Ascending aorta (tissue), 2 donors: Measurements from ENCODE around the gene MAN1A2. TPM values are rescaled to one million over a fixed set of nuclear protein-coding genes. Genes with fewer than 3 reads are reported as not detected.
"Not testable (repeated sequence)": the region's sequence is repeated elsewhere in the genome, so short reads cannot be mapped to it uniquely, and the experiment has no call there.

ENCODE experiments used
- DNase-seq, 2 donors: peaks; one replicate each; pipeline ENCODE4 v3.0.0-alpha.2; 2019; ENCODE audit warnings: low spot score in 2 of 2
- H3K27ac ChIP-seq, 2 donors: fragments of 200-600 bp; sonication (generic); one replicate each; pipeline ENCODE4 v1.5.1; 2016 to 2017; ENCODE audit warnings: mild to moderate bottlenecking in 1 of 2
- H3K27me3 ChIP-seq: fragments of 200-600 bp; sonication (generic); one replicate; pipeline ENCODE4 v1.5.1; 2017
- H3K36me3 ChIP-seq, 2 donors: fragments of 200-600 bp; sonication (generic); one replicate each; pipeline ENCODE4 v1.5.1; 2016
- H3K4me1 ChIP-seq, 2 donors: fragments of 200-600 bp; sonication (generic); one replicate each; pipeline ENCODE4 v1.5.1; 2016 to 2017; ENCODE audit warnings: mild to moderate bottlenecking in 1 of 2
- H3K4me3 ChIP-seq, 2 donors: fragments of 200-600 bp; sonication (generic); one replicate each; pipeline ENCODE4 v1.5.1; 2016 to 2017; ENCODE audit warnings: mild to moderate bottlenecking in 1 of 2
- H3K9me3 ChIP-seq, 2 donors: fragments of 200-600 bp; sonication (generic); one replicate each; pipeline ENCODE4 v1.5.1; 2016
- CTCF ChIP-seq, 3 experiments: fragments of 200-600 bp in 2 of 3; fragments of 450-650 bp in 1 of 3; sonication (generic) in 2 of 3; IDR thresholded peaks; one replicate each; pipeline ENCODE4 v1.5.1; 2016 to 2019; ENCODE audit warnings: antibody characterized with exemption in 3 of 3, mild to moderate bottlenecking in 1 of 3, moderate library complexity in 1 of 3
- intact Hi-C: fragments of 100-400 bp; cut with DNase I; formaldehyde crosslinking; loops from one replicate; pipeline ENCODE4 v1.15.1; 2023
- total RNA-seq: library from RNA; depleted of rRNA; stranded (reverse); fragments of >200 nt; gene quantifications from one replicate; pipeline ENCODE4 v1.1.0, GENCODE V29; 2016

MAN1A2 gene
- total RNA-seq, 1 donor from 2014 or later: 25.4 TPM

DNA sequence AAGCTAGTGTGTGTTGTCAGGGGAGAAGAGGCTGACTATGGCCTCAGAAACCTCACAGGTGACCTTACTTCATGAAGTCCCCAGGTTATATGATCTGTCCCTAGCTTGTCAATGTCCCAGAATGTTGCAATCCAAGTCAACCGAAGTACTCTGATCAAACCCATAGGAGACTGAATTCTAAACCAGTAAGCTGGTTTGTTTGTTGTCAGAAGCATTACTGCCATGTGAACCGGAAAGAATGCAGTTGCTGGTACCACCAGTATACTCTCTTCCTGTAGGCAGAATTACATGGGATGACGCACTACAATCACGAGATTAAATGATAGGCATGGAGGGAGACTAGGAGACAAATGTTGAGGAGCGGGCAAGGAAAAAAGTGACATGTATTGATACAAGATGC lies 26.1 kb upstream of the MAN1A2 start:
- H3K4me3 ChIP-seq: no peak overlapping the region
- no peak for DNase-seq
- no peaks in the 10 kb centered on the region for H3K9me3 ChIP-seq
- no peaks in the 10 kb centered on the region for H3K27me3 ChIP-seq
- H3K27ac ChIP-seq: no peak overlapping the region
- intact Hi-C loops: no loop called here
- no peaks in the 10 kb centered on the region for H3K4me1 ChIP-seq
- TF ChIP-seq CTCF (IDR thresholded peaks at IDR 0.05): no peak
- H3K36me3 ChIP-seq: no peaks in the 10 kb centered on the region

DNA sequence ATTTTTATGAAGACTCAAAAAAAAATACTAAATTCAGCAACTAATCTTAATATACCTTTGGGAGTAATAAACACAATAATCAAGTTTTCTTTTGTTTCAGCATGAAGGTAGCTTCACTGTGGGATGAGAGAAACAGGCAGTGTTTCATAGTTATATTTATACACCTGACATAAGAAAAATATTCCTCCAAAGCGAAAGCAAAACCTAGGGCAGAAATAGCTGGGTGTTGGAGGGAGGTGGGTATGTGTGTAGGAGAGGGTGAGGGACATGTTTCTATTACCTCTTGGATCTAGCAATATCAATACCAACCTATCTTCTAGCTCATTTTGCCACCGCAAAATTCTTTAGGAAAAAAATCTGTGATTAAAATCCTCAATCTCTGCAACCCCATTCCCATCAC lies 24.9 kb upstream of the MAN1A2 start:
- H3K27me3 ChIP-seq: no peaks in the 10 kb centered on the region
- H3K36me3 ChIP-seq: no peaks in the 10 kb centered on the region
- no peaks in the 10 kb centered on the region for H3K9me3 ChIP-seq
- intact Hi-C loops: no loop called here
- H3K4me3 ChIP-seq: no peak overlapping the region
- no peaks in the 10 kb centered on the region for H3K4me1 ChIP-seq
- no peak for DNase-seq
- no peak overlapping the region for H3K27ac ChIP-seq
- TF ChIP-seq CTCF (IDR thresholded peaks at IDR 0.05): no peak

GRCh38 chr1:117346206-117346928 lies 20.9 kb upstream of the MAN1A2 start:
- Histone ChIP-seq H3K27me3 (no peaks in the 10 kb centered on the region), H3K27ac (no peak overlapping the region), H3K4me3 (no peak overlapping the region), H3K4me1 (no peaks in the 10 kb centered on the region), H3K9me3 (no peaks in the 10 kb centered on the region), H3K36me3 (no peaks in the 10 kb centered on the region)
- intact Hi-C loops: no loop called here
- no peak for DNase-seq
- no peak for TF ChIP-seq CTCF (IDR thresholded peaks at IDR 0.05)

DNA sequence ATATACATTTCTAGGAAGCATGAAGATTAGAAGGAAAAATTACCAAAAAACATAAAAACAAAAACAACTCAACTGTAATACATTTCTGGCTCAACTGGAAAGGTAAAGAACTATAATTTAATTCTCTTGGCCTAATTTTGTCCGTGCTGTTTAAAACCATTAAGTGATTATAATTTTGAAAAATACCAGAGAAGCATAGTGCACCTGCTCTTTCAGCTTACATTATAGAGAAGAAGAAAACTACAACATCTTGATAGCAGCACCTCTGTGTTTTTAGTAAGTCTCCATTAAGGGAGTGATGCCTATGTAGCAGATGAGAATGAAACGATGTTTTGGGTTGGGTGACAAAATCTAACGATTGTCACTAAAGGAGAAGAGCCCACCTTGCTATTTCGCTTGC lies 19.3 kb upstream of the MAN1A2 start:
- Histone ChIP-seq H3K9me3 (no peaks in the 10 kb centered on the region), H3K4me1 (no peaks in the 10 kb centered on the region), H3K36me3 (no peaks in the 10 kb centered on the region), H3K4me3 (no peak overlapping the region), H3K27me3 (no peaks in the 10 kb centered on the region), H3K27ac (no peak overlapping the region)
- intact Hi-C loops: no loop called here
- DNase-seq: no peak
- TF ChIP-seq CTCF (IDR thresholded peaks at IDR 0.05): no peak

DNA sequence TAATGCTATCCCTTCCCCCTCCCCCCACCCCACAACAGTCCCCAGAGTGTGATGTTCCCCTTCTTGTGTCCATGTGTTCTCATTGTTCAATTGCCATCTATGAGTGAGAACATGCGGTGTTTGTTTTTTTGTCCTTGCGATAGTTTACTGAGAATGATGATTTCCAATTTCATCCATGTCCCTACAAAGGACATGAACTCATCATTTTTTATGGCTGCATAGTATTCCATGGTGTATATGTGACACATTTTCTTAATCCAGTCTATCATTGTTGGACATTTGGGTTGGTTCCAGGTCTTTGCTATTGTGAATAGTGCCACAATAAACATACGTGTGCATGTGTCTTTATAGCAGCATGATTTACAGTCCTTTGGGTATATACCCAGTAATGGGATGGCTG lies 14.6 kb upstream of the MAN1A2 start:
- H3K27me3 ChIP-seq, DNase-seq, H3K4me3 ChIP-seq, H3K27ac ChIP-seq, H3K4me1 ChIP-seq, H3K9me3 ChIP-seq, H3K36me3 ChIP-seq, intact Hi-C loops: not testable (repeated sequence)

DNA sequence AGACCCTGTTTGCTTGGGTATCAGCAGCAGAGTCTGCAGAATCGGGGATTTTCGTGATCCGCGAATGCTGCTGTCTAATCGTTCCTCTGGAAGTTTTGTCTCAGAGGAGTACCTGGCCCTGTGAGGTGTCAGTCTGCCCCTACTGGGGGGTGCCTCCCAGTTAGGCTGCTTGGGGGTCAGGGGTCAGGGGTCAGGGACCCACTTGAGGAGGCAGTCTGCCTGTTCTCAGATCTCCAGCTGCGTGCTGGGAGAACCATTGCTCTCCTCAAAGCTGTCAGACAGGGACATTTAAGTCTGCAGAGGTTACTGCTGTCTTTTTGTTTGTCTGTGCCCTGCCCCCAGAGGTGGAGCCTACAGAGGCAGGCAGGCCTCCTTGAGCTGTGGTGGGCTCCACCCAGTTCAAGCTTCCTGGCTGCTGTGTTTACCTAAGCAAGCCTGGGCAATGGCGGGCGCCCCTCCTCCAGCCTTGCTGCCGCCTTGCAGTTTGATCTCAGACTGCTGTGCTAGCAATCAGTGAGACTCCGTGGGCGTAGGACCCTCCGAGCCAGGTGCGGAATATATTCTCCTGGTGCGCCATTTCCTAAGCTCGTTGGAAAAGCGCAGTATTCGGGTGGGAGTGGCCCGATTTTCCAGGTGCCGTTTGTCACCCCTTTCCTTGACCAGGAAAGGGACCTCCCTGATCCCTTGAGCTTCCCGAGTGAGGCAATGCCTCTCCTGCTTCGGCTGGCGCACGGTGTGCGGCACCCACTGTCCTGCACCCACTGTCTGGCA lies 9.2 kb upstream of the MAN1A2 start:
- H3K27ac ChIP-seq, H3K9me3 ChIP-seq, H3K27me3 ChIP-seq, DNase-seq, H3K4me3 ChIP-seq, H3K36me3 ChIP-seq, intact Hi-C loops, H3K4me1 ChIP-seq: not testable (repeated sequence)

DNA sequence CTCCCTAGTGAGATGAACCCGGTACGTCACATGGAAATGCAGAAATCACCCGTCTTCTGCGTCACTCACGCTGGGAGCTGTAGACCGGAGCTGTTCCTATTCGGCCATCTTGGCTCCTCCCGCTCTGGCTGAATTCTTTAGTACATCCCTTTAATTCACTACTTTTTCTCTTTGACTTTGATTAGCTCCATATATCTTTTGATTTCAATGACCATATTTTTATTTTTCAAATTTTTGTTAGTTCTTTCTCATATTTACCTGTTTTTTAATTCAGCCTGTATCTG lies 8.7 kb upstream of the MAN1A2 start:
- H3K4me3 ChIP-seq, H3K4me1 ChIP-seq, DNase-seq, intact Hi-C loops, H3K27me3 ChIP-seq, H3K36me3 ChIP-seq, H3K9me3 ChIP-seq, H3K27ac ChIP-seq: not testable (repeated sequence)
